H9 (cell line): ENCODE measurements around the gene ARHGAP29. TPM values are rescaled to one million over a fixed set of nuclear protein-coding genes. Genes with fewer than 3 reads are reported as not detected.

Source experiments
- DNase-seq: peaks from one replicate; pipeline ENCODE4 v3.0.0-alpha.2; 2017
- H2AFZ ChIP-seq: one replicate; pipeline ENCODE4 v1.6.1; 2013; ENCODE audit warnings: mild to moderate bottlenecking, low read length, control low read depth, moderate library complexity
- H2AK5ac ChIP-seq: 2 replicates; pipeline ENCODE4 v1.6.1; 2013; ENCODE audit warnings: low read length, control low read depth, mixed read lengths; ENCODE audit not compliant: insufficient read length
- H2BK120ac ChIP-seq: one replicate; pipeline ENCODE4 v1.6.1; 2013; ENCODE audit warnings: low read depth, mild to moderate bottlenecking, low read length, control low read depth, inconsistent platforms; ENCODE audit not compliant: poor library complexity, severe bottlenecking
- H2BK12ac ChIP-seq: 2 replicates; pipeline ENCODE4 v1.6.1; 2013; ENCODE audit warnings: low read length, control low read depth, mixed read lengths, low read depth; ENCODE audit not compliant: insufficient read length
- H2BK15ac ChIP-seq: 2 replicates; pipeline ENCODE4 v1.6.1; 2013; ENCODE audit warnings: low read depth, low read length, control low read depth
- H2BK20ac ChIP-seq: one replicate; pipeline ENCODE4 v1.6.1; 2013; ENCODE audit warnings: low read depth, mild to moderate bottlenecking, low read length, control low read depth, inconsistent platforms; ENCODE audit not compliant: poor library complexity, severe bottlenecking
- H2BK5ac ChIP-seq: 2 replicates; pipeline ENCODE4 v1.6.1; 2013; ENCODE audit warnings: low read length, control low read depth, mixed read lengths; ENCODE audit not compliant: insufficient read length
- H3K14ac ChIP-seq: 2 replicates; pipeline ENCODE4 v1.6.1; 2013; ENCODE audit warnings: low read length, control low read depth; ENCODE audit not compliant: insufficient read depth
- H3K18ac ChIP-seq: 2 replicates; pipeline ENCODE4 v1.6.1; 2013; ENCODE audit warnings: low read depth, mild to moderate bottlenecking, mixed read lengths, low read length, control low read depth; ENCODE audit not compliant: insufficient read length
- H3K23ac ChIP-seq: 2 replicates; pipeline ENCODE4 v1.6.1; 2013; ENCODE audit warnings: low read length, control low read depth, mixed read lengths, low read depth; ENCODE audit not compliant: insufficient read length
- H3K23me2 ChIP-seq: 2 replicates; pipeline ENCODE4 v1.6.1; 2013; ENCODE audit warnings: low read depth, mild to moderate bottlenecking, mixed read lengths, low read length, control low read depth; ENCODE audit not compliant: insufficient read length, poor library complexity, severe bottlenecking
- H3K27ac ChIP-seq: 2 replicates; pipeline ENCODE4 v1.5.1; 2013; ENCODE audit warnings: low read length, control low read depth, mixed read lengths, low read depth; ENCODE audit not compliant: insufficient read length
- H3K27me3 ChIP-seq: 2 replicates; pipeline ENCODE4 v1.6.1; 2013; ENCODE audit warnings: low read length, control low read depth, inconsistent platforms; ENCODE audit not compliant: insufficient read depth
- H3K4ac ChIP-seq: 2 replicates; pipeline ENCODE4 v1.6.1; 2013; ENCODE audit warnings: low read depth, mild to moderate bottlenecking, control low read depth, inconsistent platforms, low read length, moderate library complexity
- H3K4me1 ChIP-seq: 2 replicates; pipeline ENCODE4 v1.6.1; 2013; ENCODE audit warnings: low read length, control low read depth, inconsistent platforms; ENCODE audit not compliant: insufficient read depth
- H3K4me2 ChIP-seq: 2 replicates; pipeline ENCODE4 v1.6.1; 2013; ENCODE audit warnings: low read length, control low read depth, mixed read lengths; ENCODE audit not compliant: insufficient read length, insufficient read depth
- H3K56ac ChIP-seq: 2 replicates; pipeline ENCODE4 v1.6.1; 2013; ENCODE audit warnings: low read depth, mild to moderate bottlenecking, mixed read lengths, low read length, control low read depth; ENCODE audit not compliant: insufficient read length
- H3K79me1 ChIP-seq: 2 replicates; pipeline ENCODE4 v1.6.1; 2013; ENCODE audit warnings: low read depth, mild to moderate bottlenecking, moderate library complexity, low read length, control low read depth, inconsistent platforms; ENCODE audit not compliant: insufficient read depth, poor library complexity, severe bottlenecking
- H3K79me2 ChIP-seq: 2 replicates; pipeline ENCODE4 v1.6.1; 2013; ENCODE audit warnings: low read length, control low read depth, inconsistent platforms; ENCODE audit not compliant: insufficient read depth
- H3K9ac ChIP-seq: 2 replicates; pipeline ENCODE4 v1.6.1; 2013; ENCODE audit warnings: low read length, control low read depth, mixed read lengths; ENCODE audit not compliant: insufficient read length; ENCODE audit errors: extremely low read depth
- H3K9me3 ChIP-seq: one replicate; pipeline ENCODE4 v1.6.1; 2013; ENCODE audit warnings: low read depth, low read length, inconsistent platforms; ENCODE audit not compliant: control insufficient read depth
- H3T11ph ChIP-seq: one replicate; pipeline ENCODE4 v1.6.1; 2013; ENCODE audit warnings: mild to moderate bottlenecking, low read length, control low read depth, inconsistent platforms
- H4K20me1 ChIP-seq: one replicate; pipeline ENCODE4 v1.6.1; 2013; ENCODE audit not compliant: control insufficient read depth, insufficient read length, insufficient read depth
- H4K5ac ChIP-seq: 2 replicates; pipeline ENCODE4 v1.6.1; 2013; ENCODE audit warnings: low read depth, mild to moderate bottlenecking, mixed read lengths, low read length, control low read depth; ENCODE audit not compliant: insufficient read length
- H4K8ac ChIP-seq: replicated peaks from 2 replicates; pipeline ENCODE4 v1.6.1; 2013; ENCODE audit warnings: low read length, control low read depth, mixed read lengths, low read depth; ENCODE audit not compliant: insufficient read length
- H4K91ac ChIP-seq: 2 replicates; pipeline ENCODE4 v1.6.1; 2013; ENCODE audit warnings: low read depth, mild to moderate bottlenecking, moderate library complexity, mixed read lengths, low read length, control low read depth; ENCODE audit not compliant: insufficient read length
- H3K27ac Mint-ChIP-seq, 3 experiments: 2 replicates in 2 of 3; 3 replicates in 1 of 3; pipeline ENCODE4 v1.8.0; 2020 to 2021; ENCODE audit warnings: mixed read lengths in 3 of 3, mild to moderate bottlenecking in 1 of 3, moderate library complexity in 1 of 3
- H3K27me3 Mint-ChIP-seq: 2 replicates; pipeline ENCODE4 v1.8.0; 2021; ENCODE audit warnings: low read depth, mild to moderate bottlenecking, moderate library complexity, mixed read lengths
- H3K36me3 Mint-ChIP-seq, 3 experiments: 2 replicates in 2 of 3; 3 replicates in 1 of 3; pipeline ENCODE4 v1.8.0; 2020 to 2021; ENCODE audit warnings: low read depth in 3 of 3, mixed read lengths in 3 of 3; ENCODE audit not compliant: insufficient read depth in 1 of 3
- H3K4me1 Mint-ChIP-seq, 2 experiments: 2 replicates each; pipeline ENCODE4 v1.8.0; 2020; ENCODE audit warnings: mixed read lengths in 2 of 2
- H3K4me3 Mint-ChIP-seq, 2 experiments: 2 replicates in 1 of 2; 3 replicates in 1 of 2; pipeline ENCODE4 v1.8.0; 2020 to 2021; ENCODE audit warnings: mild to moderate bottlenecking in 2 of 2, mixed read lengths in 2 of 2, moderate library complexity in 1 of 2
- H3K9me3 Mint-ChIP-seq, 2 experiments: 2 replicates in 1 of 2; 3 replicates in 1 of 2; pipeline ENCODE4 v1.8.0; 2020; ENCODE audit warnings: mild to moderate bottlenecking in 2 of 2, mixed read lengths in 2 of 2, moderate library complexity in 1 of 2
- WGBS: extraction: QIAGEN DNeasy Blood & Tissue Kit; methylation state at CpG from one replicate; pipeline ENCODE4 v1.1.7; 2013; ENCODE audit warnings: missing lambda C conversion rate, low lambda C conversion rate, mixed read lengths; ENCODE audit not compliant: insufficient read length; ENCODE audit errors: extremely low coverage; 5-methylcytosine and 5-hydroxymethylcytosine counted together
- total RNA-seq: library from RNA; stranded (reverse); gene quantifications from 2 replicates; pipeline ENCODE4 v1.2.1, GENCODE V29; 2021
- TF ChIP-seq, protein P1 (sequence below): fragments of 200-600 bp; sonication (generic); conservative IDR thresholded peaks from 3 replicates; pipeline ENCODE4 v1.8.0; 2021; ENCODE audit warnings: antibody characterized with exemption, mild to moderate bottlenecking

Gene ARHGAP29
- total RNA-seq, 1 experiment from 2014 or later = 1.3 TPM

DNA sequence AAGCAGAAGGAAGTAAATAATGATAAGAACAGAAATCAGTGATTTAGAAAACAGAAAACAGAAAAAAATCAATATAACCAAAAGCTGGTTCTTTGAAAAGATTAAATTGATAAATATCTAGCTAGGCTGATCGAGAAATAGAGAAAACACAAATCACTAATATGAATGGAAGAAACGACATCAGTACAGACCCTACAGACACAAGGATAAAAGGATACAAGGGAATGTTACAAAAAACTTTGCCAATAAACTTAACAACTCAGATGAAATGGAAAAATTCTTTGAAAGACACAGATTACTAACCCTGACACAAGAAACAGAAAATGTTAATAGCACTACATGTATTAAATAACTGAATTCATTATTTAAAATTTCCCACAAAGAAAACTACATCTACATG, 6.3 kb upstream of the ARHGAP29 start:
- no peak overlapping the region for H2BK12ac ChIP-seq
- no peak overlapping the region for H2AK5ac ChIP-seq
- H3K9me3 ChIP-seq = no peaks in the 10 kb centered on the region
- no peak overlapping the region for H3K56ac ChIP-seq
- no CpG with 5 or more reads among the region's 2 CpGs for WGBS
- no peak overlapping the region for H2BK15ac ChIP-seq
- H3K4ac ChIP-seq = no peak overlapping the region
- no peak overlapping the region for H3K27ac ChIP-seq
- no peak overlapping the region for H2BK5ac ChIP-seq
- peaks cover 12% of the 10 kb centered on the region for H3K23me2 ChIP-seq
- no peak overlapping the region for H3K4me2 ChIP-seq
- no peak overlapping the region for H4K91ac ChIP-seq
- no peak for DNase-seq
- Mint-ChIP-seq H3K9me3 (peaks cover 7 to 16% of the 10 kb centered on the region in 2 experiments), H3K4me3 (no peak overlapping the region), H3K27ac (no peak overlapping the region), H3K27me3 (peaks cover 75% of the 10 kb centered on the region), H3K36me3 (peaks cover 0 to 6% (median 0%) of the 10 kb centered on the region in 3 experiments; a peak in 3 of 7 replicates), H3K4me1 (peaks cover 11 to 12% of the 10 kb centered on the region in 2 experiments)
- H3K9ac ChIP-seq = no peak overlapping the region
- no peak overlapping the region for H3K14ac ChIP-seq
- no peak overlapping the region for H2BK120ac ChIP-seq
- H3T11ph ChIP-seq = no peak overlapping the region
- no peak overlapping the region for H4K8ac ChIP-seq
- H3K18ac ChIP-seq = no peak overlapping the region
- H3K79me2 ChIP-seq = no peaks in the 10 kb centered on the region
- H4K20me1 ChIP-seq = no peaks in the 10 kb centered on the region
- TF ChIP-seq, protein P1, sequence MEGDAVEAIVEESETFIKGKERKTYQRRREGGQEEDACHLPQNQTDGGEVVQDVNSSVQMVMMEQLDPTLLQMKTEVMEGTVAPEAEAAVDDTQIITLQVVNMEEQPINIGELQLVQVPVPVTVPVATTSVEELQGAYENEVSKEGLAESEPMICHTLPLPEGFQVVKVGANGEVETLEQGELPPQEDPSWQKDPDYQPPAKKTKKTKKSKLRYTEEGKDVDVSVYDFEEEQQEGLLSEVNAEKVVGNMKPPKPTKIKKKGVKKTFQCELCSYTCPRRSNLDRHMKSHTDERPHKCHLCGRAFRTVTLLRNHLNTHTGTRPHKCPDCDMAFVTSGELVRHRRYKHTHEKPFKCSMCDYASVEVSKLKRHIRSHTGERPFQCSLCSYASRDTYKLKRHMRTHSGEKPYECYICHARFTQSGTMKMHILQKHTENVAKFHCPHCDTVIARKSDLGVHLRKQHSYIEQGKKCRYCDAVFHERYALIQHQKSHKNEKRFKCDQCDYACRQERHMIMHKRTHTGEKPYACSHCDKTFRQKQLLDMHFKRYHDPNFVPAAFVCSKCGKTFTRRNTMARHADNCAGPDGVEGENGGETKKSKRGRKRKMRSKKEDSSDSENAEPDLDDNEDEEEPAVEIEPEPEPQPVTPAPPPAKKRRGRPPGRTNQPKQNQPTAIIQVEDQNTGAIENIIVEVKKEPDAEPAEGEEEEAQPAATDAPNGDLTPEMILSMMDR = no peak
- no peak overlapping the region for H2BK20ac ChIP-seq
- H4K5ac ChIP-seq = no peak overlapping the region
- no peak overlapping the region for H3K23ac ChIP-seq
- H3K4me1 ChIP-seq = no peaks in the 10 kb centered on the region
- no peaks in the 10 kb centered on the region for H3K79me1 ChIP-seq
- no peak overlapping the region for H2AFZ ChIP-seq
- H3K27me3 ChIP-seq = peaks cover 29% of the 10 kb centered on the region
